GM23248 (cell line): Measurements from ENCODE around the gene SLAMF1. TPM values are rescaled to one million over a fixed set of nuclear protein-coding genes. Genes with fewer than 3 reads are reported as not detected.

Experiments used
- DNase-seq: peaks from one replicate; pipeline ENCODE4 v3.0.0-alpha.2; 2015
- H2AFZ ChIP-seq: fragments of 200-600 bp; sonication (generic); 2 replicates; pipeline ENCODE4 v1.6.1; 2016; ENCODE audit warnings: antibody characterized with exemption
- H3F3A ChIP-seq: fragments of 200-600 bp; sonication (generic); 2 replicates; pipeline ENCODE4 v1.6.1; 2016; ENCODE audit warnings: mild to moderate bottlenecking, antibody characterized with exemption, mixed run types; ENCODE audit not compliant: insufficient read depth
- H3K27ac ChIP-seq: fragments of 200-600 bp; sonication (generic); 2 replicates; pipeline ENCODE4 v1.5.1; 2016; ENCODE audit warnings: mild to moderate bottlenecking
- H3K27me3 ChIP-seq: fragments of 200-600 bp; sonication (generic); replicated peaks from 2 replicates; pipeline ENCODE4 v1.6.1; 2016; ENCODE audit warnings: mild to moderate bottlenecking; ENCODE audit not compliant: insufficient read depth
- H3K36me3 ChIP-seq: fragments of 200-600 bp; sonication (generic); 2 replicates; pipeline ENCODE4 v1.6.1; 2016; ENCODE audit warnings: low read depth, mild to moderate bottlenecking
- H3K4me1 ChIP-seq: fragments of 200-600 bp; sonication (generic); 2 replicates; pipeline ENCODE4 v1.6.1; 2016; ENCODE audit warnings: mild to moderate bottlenecking; ENCODE audit not compliant: insufficient read depth
- H3K4me2 ChIP-seq: fragments of 200-600 bp; sonication (generic); one replicate; pipeline ENCODE4 v1.6.1; 2016; ENCODE audit warnings: mild to moderate bottlenecking; ENCODE audit not compliant: unreplicated experiment
- H3K4me3 ChIP-seq: fragments of 200-600 bp; sonication (generic); 2 replicates; pipeline ENCODE4 v1.5.1; 2016; ENCODE audit warnings: mild to moderate bottlenecking
- H3K79me2 ChIP-seq: fragments of 200-600 bp; sonication (generic); 2 replicates; pipeline ENCODE4 v1.6.1; 2016; ENCODE audit warnings: mild to moderate bottlenecking; ENCODE audit not compliant: insufficient read depth
- H3K9ac ChIP-seq: fragments of 200-600 bp; sonication (generic); 2 replicates; pipeline ENCODE4 v1.6.1; 2016; ENCODE audit warnings: mild to moderate bottlenecking
- H3K9me2 ChIP-seq: fragments of 200-600 bp; sonication (generic); 2 replicates; pipeline ENCODE4 v1.6.1; 2016; ENCODE audit warnings: mixed run types, mild to moderate bottlenecking, moderate library complexity; ENCODE audit not compliant: insufficient read depth
- H3K9me3 ChIP-seq: fragments of 200-600 bp; sonication (generic); one replicate; pipeline ENCODE4 v1.6.1; 2017; ENCODE audit warnings: low read depth
- H4K20me1 ChIP-seq: fragments of 200-600 bp; sonication (generic); 2 replicates; pipeline ENCODE4 v1.6.0; 2016; ENCODE audit not compliant: insufficient read depth
- EZH2 ChIP-seq: fragments of 200-600 bp; sonication (generic); IDR thresholded peaks from 2 replicates; pipeline ENCODE4 v1.6.1; 2018; ENCODE audit warnings: antibody characterized with exemption, mild to moderate bottlenecking; ENCODE audit not compliant: insufficient read depth, poor library complexity, severe bottlenecking
- EZH2phosphoT487 ChIP-seq: fragments of 200-600 bp; sonication (generic); IDR thresholded peaks from 2 replicates; pipeline ENCODE4 v1.6.1; 2018; ENCODE audit warnings: antibody characterized with exemption, moderate library complexity, mild to moderate bottlenecking, low read depth; ENCODE audit not compliant: insufficient read depth
- WGBS, 2 experiments: methylation state at CpG; one replicate each; pipeline ENCODE4 v1.1.6; 2015 to 2017; ENCODE audit warnings: low lambda C conversion rate in 2 of 2, low coverage in 1 of 2; ENCODE audit errors: missing lambda C conversion rate in 2 of 2; 5-methylcytosine and 5-hydroxymethylcytosine counted together
- in situ Hi-C: fragments of 300-500 bp; cut with MboI; formaldehyde crosslinking; loops from 2 replicates; pipeline ENCODE4 v1.15.0; 2020
- polyA plus RNA-seq: library from polyadenylated mRNA; unstranded; fragments of >200 nt; fragmentation: Nextera tagmentation; extraction: Ambion mirVana; gene quantifications from 2 replicates; pipeline ENCODE4 v1.2.1, GENCODE V29; 2016
- total RNA-seq: library from RNA; depleted of rRNA; stranded (reverse); fragments of >200 nt; shearing (Covaris generic); gene quantifications from 2 replicates; pipeline ENCODE4 v1.2.3, GENCODE V29; 2014

The SLAMF1 gene
- total and polyA plus RNA-seq, 2 experiments from 2014 or later, result not detected

- no peak for DNase-seq
- in situ Hi-C loops, result no loop called here
These were observed 30.2 kb upstream of the SLAMF1 start for GRCh38 chr1:160676869-160677597.

GRCh38 chr1:160675641-160676410 is 29.0 kb upstream of the SLAMF1 start:
- H3K9me2 ChIP-seq, result no peaks in the 10 kb centered on the region
- no peak overlapping the region for H3K27ac ChIP-seq
- no peak overlapping the region for H3K4me2 ChIP-seq
- no peaks in the 10 kb centered on the region for H3K4me1 ChIP-seq
- no peak overlapping the region for H2AFZ ChIP-seq
- no peaks in the 10 kb centered on the region for H3F3A ChIP-seq
- H3K9ac ChIP-seq, result no peak overlapping the region
- no peaks in the 10 kb centered on the region for H3K9me3 ChIP-seq
- no peaks in the 10 kb centered on the region for H4K20me1 ChIP-seq
- peak; percentile 79 for DNase-seq
- peaks cover 4% of the 10 kb centered on the region for H3K27me3 ChIP-seq
- no peak overlapping the region for H3K4me3 ChIP-seq
- 10 to 14% methylated on average over 6 of the region's 6 CpGs for WGBS, 2 experiments
- H3K79me2 ChIP-seq, result no peaks in the 10 kb centered on the region
- in situ Hi-C loops, result no loop called here
- H3K36me3 ChIP-seq, result no peaks in the 10 kb centered on the region
- no peak for TF ChIP-seq EZH2phosphoT487
- TF ChIP-seq EZH2, result no peak

More at GRCh38 chr1:160676869-160677597, 30.2 kb upstream of the SLAMF1 start:
- Histone ChIP-seq H3K4me2 (no peak overlapping the region), H3K79me2 (no peaks in the 10 kb centered on the region), H2AFZ (no peak overlapping the region), H3K4me1 (no peaks in the 10 kb centered on the region), H3K27ac (no peak overlapping the region), H3K9ac (no peak overlapping the region), H3K4me3 (no peak overlapping the region), H3K9me2 (no peaks in the 10 kb centered on the region), H3K36me3 (no peaks in the 10 kb centered on the region), H3F3A (no peaks in the 10 kb centered on the region), H3K9me3 (no peaks in the 10 kb centered on the region), H4K20me1 (no peaks in the 10 kb centered on the region), H3K27me3 (no peaks in the 10 kb centered on the region; the same call in none of the 2 replicates)
- TF ChIP-seq EZH2phosphoT487 (no peak), EZH2 (no peak)
- 44 to 45% methylated on average over 12 to 13 of the region's 13 CpGs for WGBS, 2 experiments

GRCh38 chr1:160674415-160674814 is 27.6 kb upstream of the SLAMF1 start:
- H2AFZ ChIP-seq, result no peak overlapping the region
- no peaks in the 10 kb centered on the region for H3K9me2 ChIP-seq
- no peaks in the 10 kb centered on the region for H3K79me2 ChIP-seq
- no peak for TF ChIP-seq EZH2
- TF ChIP-seq EZH2phosphoT487, result no peak
- no peak overlapping the region for H3K4me2 ChIP-seq
- no peak overlapping the region for H3K4me3 ChIP-seq
- no peaks in the 10 kb centered on the region for H4K20me1 ChIP-seq
- no peak for DNase-seq
- in situ Hi-C loops, result no loop called here
- H3K9me3 ChIP-seq, result no peaks in the 10 kb centered on the region
- H3K27me3 ChIP-seq, result peaks cover 4% of the 10 kb centered on the region; the same call in 1 of the 2 replicates
- H3K9ac ChIP-seq, result no peak overlapping the region
- H3K36me3 ChIP-seq, result no peaks in the 10 kb centered on the region
- no peak overlapping the region for H3K27ac ChIP-seq
- 2 to 4% methylated on average over 2 of the region's 2 CpGs for WGBS, 2 experiments
- H3K4me1 ChIP-seq, result no peaks in the 10 kb centered on the region
- no peaks in the 10 kb centered on the region for H3F3A ChIP-seq

GRCh38 chr1:160672789-160673695 is 26.2 kb upstream of the SLAMF1 start:
- Histone ChIP-seq H3K27ac (no peak overlapping the region), H3K4me3 (no peak overlapping the region), H3K9me2 (no peaks in the 10 kb centered on the region), H3F3A (no peaks in the 10 kb centered on the region), H3K27me3 (peaks cover 4% of the 10 kb centered on the region; the same call in 1 of the 2 replicates), H2AFZ (no peak overlapping the region), H3K79me2 (no peaks in the 10 kb centered on the region), H3K4me1 (no peaks in the 10 kb centered on the region), H3K36me3 (no peaks in the 10 kb centered on the region), H3K9ac (no peak overlapping the region), H3K9me3 (no peaks in the 10 kb centered on the region), H3K4me2 (no peak overlapping the region), H4K20me1 (no peaks in the 10 kb centered on the region)
- 13 to 17% methylated on average over 6 of the region's 6 CpGs for WGBS, 2 experiments
- DNase-seq, result no peak
- TF ChIP-seq EZH2 (no peak), EZH2phosphoT487 (no peak)
- in situ Hi-C loops, result no loop called here
